GM12892 (cell line): Measurements from ENCODE around the gene MRGPRD.

Experiments used
- POLR2A ChIP-seq: IDR thresholded peaks from 2 replicates; pipeline ENCODE4 v1.6.1; 2011; ENCODE audit warnings: low read depth, low read length, control low read depth
- POLR2AphosphoS5 ChIP-seq: IDR thresholded peaks from 2 replicates; pipeline ENCODE4 v1.6.1; 2011; ENCODE audit warnings: low read depth, low read length, control low read depth
- TAF1 ChIP-seq: IDR thresholded peaks from 2 replicates; pipeline ENCODE4 v1.6.1; 2011; ENCODE audit warnings: low read depth, mild to moderate bottlenecking, control low read depth, low read length, borderline replicate concordance

- TF ChIP-seq POLR2AphosphoS5 (no peak), POLR2A (no peak), TAF1 (no peak)
Observed at GRCh38 chr11:69014084-69014851, 33.5 kb upstream of the MRGPRD start.
